ENCODE results near the gene TRMT10A.

TRMT10A gene, protein sequence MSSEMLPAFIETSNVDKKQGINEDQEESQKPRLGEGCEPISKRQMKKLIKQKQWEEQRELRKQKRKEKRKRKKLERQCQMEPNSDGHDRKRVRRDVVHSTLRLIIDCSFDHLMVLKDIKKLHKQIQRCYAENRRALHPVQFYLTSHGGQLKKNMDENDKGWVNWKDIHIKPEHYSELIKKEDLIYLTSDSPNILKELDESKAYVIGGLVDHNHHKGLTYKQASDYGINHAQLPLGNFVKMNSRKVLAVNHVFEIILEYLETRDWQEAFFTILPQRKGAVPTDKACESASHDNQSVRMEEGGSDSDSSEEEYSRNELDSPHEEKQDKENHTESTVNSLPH

DNA sequence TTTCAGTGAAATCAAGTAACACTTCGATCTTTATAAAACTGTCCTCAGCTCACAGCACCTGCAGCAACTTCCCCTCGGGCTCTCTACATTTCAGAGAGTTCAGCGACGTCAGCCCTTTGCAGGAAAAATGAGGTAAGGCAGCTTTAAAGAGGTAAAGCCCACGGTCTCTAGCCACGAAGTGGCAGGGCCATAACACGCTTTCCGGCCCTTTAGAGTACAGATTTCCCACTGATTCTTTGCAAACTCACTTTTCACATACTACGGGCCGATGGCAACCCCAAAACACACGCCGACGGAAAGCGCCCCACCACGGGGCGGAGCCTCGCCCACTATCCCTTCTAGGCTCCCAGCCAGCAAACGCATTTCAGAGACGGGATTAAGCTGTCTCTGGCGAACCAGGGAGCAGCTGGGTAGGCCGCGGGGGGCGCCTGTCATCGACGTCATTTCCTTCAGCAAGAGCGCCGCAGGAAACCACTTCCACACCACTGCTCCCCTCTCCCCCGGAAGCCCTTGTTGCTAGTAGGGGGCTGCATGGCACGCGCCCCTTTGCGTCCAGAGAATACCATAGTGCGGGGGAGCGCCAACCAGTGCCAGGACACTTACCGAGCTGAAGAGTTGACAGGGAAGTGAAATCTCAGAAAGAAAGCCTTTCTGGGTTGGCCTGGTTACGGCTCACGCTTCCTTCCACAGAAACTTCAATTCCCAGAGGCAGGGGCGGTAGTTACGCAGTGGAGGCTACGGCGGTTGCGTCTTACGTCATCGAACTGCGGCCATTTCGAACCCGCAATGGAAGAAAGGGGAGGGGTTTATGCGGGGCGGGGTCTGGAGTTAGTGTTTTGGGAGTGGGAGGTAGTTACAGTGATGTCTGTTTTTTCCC is at the start of gene TRMT10A:
Gene TRMT10A, minus strand, starts transcription at position 730 of the 877 bp plus-strand sequence. CDS start 4,701 bp downstream, outside the sequence.
- H3K9ac ChIP-seq (ENCODE audit: low read depth in 1 of 2, low read length in 2 of 2): peak within 1 kb of the TSS; percentile 88 to 91
- no peaks in the 10 kb centered on the region for H3K36me3 ChIP-seq (ENCODE audit: control insufficient read depth in 1 of 2, insufficient read depth in 2 of 2, low read length in 2 of 2)
- H3K4me3 ChIP-seq (ENCODE audit: low read depth in 1 of 2, low read length in 2 of 2): peak within 1 kb of the TSS; percentile 84 to 91
- no peaks in the 10 kb centered on the region for H3K27me3 ChIP-seq (ENCODE audit: control insufficient read depth in 1 of 2, insufficient read depth in 2 of 2, low read length in 2 of 2)
- H3K27ac ChIP-seq (ENCODE audit: low read depth, low read length): peak within 1 kb of the TSS; percentile 97
- H3K4me1 ChIP-seq (ENCODE audit: control insufficient read depth in 1 of 2, insufficient read depth in 2 of 2, low read length in 2 of 2): peaks cover 0 to 4% of the 10 kb centered on the region in 2 donors
- no peaks in the 10 kb centered on the region for H3K9me3 ChIP-seq (ENCODE audit: control insufficient read depth in 1 of 2, low read length in 2 of 2)

DNA sequence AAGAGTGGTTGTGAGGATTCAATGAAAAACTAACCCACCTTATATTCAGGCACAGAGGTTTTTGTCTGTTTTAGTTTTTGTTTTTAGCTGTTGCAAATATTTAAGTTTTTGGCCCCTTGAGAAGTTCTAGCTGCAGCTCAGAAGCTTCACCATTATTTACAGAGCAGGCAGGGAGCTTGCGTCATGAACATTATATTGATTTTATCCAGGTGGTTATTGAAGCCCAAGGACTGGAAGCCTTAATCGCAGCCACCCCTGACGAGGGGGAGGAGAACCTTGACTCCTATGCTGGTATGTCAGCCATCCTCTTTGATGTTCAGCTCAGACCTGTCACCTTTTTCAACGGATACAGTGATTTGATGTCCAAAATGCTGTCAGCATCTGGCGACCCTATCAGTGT is 48.9 kb upstream of the TRMT10A start:
- H3K9ac ChIP-seq (ENCODE audit: low read depth in 1 of 2, low read length in 2 of 2): no peak overlapping the region
- peaks cover 0 to 8% of the 10 kb centered on the region in 2 donors for H3K4me1 ChIP-seq (ENCODE audit: control insufficient read depth in 1 of 2, insufficient read depth in 2 of 2, low read length in 2 of 2)
- H3K9me3 ChIP-seq (ENCODE audit: control insufficient read depth in 1 of 2, low read length in 2 of 2): no peaks in the 10 kb centered on the region
- H3K27me3 ChIP-seq (ENCODE audit: control insufficient read depth in 1 of 2, insufficient read depth in 2 of 2, low read length in 2 of 2): no peaks in the 10 kb centered on the region
- H3K36me3 ChIP-seq (ENCODE audit: control insufficient read depth in 1 of 2, insufficient read depth in 2 of 2, low read length in 2 of 2): peaks cover 25 to 52% of the 10 kb centered on the region in 2 donors
- no peak overlapping the region for H3K27ac ChIP-seq (ENCODE audit: low read depth, low read length)
- no peak overlapping the region for H3K4me3 ChIP-seq (ENCODE audit: low read depth in 1 of 2, low read length in 2 of 2)

DNA sequence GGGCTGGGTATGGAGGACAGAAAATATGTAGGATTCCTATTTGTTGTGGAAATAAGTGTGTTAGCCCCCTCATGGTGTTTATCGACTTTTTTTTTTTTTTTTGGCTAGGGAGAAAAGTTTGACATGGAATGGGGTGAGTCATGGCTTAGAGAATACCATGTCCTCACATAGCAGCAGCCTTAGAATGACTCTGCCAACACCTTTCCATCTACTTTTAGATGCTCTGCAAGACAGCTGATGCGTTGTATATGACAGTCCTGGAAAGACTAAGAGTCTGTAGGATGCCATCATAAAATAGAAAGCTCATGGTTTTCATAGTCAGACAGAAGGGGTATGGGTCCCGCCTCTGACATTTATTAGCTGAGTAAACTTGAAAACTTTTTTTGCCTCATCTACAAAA is 48.4 kb upstream of the TRMT10A start:
- H3K36me3 ChIP-seq (ENCODE audit: control insufficient read depth in 1 of 2, insufficient read depth in 2 of 2, low read length in 2 of 2): peaks cover 25 to 56% of the 10 kb centered on the region in 2 donors
- no peak overlapping the region for H3K27ac ChIP-seq (ENCODE audit: low read depth, low read length)

DNA sequence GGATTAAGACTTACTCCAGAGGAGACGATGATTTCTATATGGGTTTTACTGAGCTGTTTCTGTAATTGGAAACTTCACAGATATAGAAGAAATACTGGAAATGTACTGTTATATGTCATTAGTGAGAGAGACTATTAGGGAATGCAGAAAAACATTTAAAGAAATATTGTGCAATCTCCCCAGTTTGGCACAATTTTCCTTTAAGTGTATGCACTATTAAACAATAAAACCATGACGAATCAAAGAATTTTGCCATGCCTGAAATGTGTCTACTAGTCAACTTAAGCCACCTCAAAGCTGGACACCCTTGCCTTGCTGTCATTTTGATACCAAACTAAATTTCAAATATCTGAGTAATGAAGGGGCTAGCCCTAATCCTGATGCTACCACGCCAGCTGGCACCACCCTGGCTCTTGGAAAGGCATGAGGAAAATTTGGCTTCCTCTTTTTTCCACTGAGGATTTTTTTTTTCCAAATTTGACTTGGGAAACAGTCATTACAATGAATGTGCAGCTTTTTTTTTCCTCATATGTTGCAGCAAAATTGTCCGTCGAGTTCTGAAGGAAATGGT is 46.9 kb upstream of the TRMT10A start:
- Histone ChIP-seq H3K4me3 (ENCODE audit: low read depth in 1 of 2, low read length in 2 of 2) (no peak overlapping the region), H3K9ac (ENCODE audit: low read depth in 1 of 2, low read length in 2 of 2) (no peak overlapping the region), H3K4me1 (ENCODE audit: control insufficient read depth in 1 of 2, insufficient read depth in 2 of 2, low read length in 2 of 2) (peaks cover 0 to 8% of the 10 kb centered on the region in 2 donors), H3K36me3 (ENCODE audit: control insufficient read depth in 1 of 2, insufficient read depth in 2 of 2, low read length in 2 of 2) (peaks cover 25 to 63% of the 10 kb centered on the region in 2 donors), H3K27me3 (ENCODE audit: control insufficient read depth in 1 of 2, insufficient read depth in 2 of 2, low read length in 2 of 2) (no peaks in the 10 kb centered on the region), H3K27ac (ENCODE audit: low read depth, low read length) (no peak overlapping the region), H3K9me3 (ENCODE audit: control insufficient read depth in 1 of 2, low read length in 2 of 2) (no peaks in the 10 kb centered on the region)

More for the DNA sequence above, 48.4 kb upstream of the TRMT10A start:
- Histone ChIP-seq H3K9ac (ENCODE audit: low read depth in 1 of 2, low read length in 2 of 2) (no peak overlapping the region), H3K4me1 (ENCODE audit: control insufficient read depth in 1 of 2, insufficient read depth in 2 of 2, low read length in 2 of 2) (peaks cover 0 to 8% of the 10 kb centered on the region in 2 donors), H3K27me3 (ENCODE audit: control insufficient read depth in 1 of 2, insufficient read depth in 2 of 2, low read length in 2 of 2) (no peaks in the 10 kb centered on the region), H3K4me3 (ENCODE audit: low read depth in 1 of 2, low read length in 2 of 2) (no peak overlapping the region), H3K9me3 (ENCODE audit: control insufficient read depth in 1 of 2, low read length in 2 of 2) (no peaks in the 10 kb centered on the region)

DNA sequence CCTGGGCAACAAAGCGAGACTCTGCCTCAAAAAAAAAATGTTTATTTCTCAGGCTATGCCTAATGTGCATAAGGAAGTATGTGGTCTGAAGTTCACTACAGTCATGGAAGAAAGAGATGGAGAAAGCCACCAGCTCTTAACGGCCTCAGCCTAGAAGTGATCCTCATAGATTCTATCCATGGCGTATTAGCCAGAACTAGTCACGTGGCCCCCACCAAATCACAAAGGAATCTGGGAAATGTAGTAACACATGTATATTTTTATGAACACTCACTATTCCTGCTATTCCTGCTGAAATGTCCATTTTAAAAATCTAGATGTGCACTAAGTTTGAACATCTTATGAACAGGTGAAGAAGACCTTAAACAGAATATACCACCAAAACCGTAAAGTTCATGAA is 44.6 kb upstream of the TRMT10A start:
- Histone ChIP-seq H3K9ac (ENCODE audit: low read depth in 1 of 2, low read length in 2 of 2) (no peak overlapping the region), H3K4me1 (ENCODE audit: control insufficient read depth in 1 of 2, insufficient read depth in 2 of 2, low read length in 2 of 2) (no peaks in the 10 kb centered on the region), H3K9me3 (ENCODE audit: control insufficient read depth in 1 of 2, low read length in 2 of 2) (no peaks in the 10 kb centered on the region), H3K27ac (ENCODE audit: low read depth, low read length) (no peak overlapping the region), H3K4me3 (ENCODE audit: low read depth in 1 of 2, low read length in 2 of 2) (no peak overlapping the region), H3K27me3 (ENCODE audit: control insufficient read depth in 1 of 2, insufficient read depth in 2 of 2, low read length in 2 of 2) (no peaks in the 10 kb centered on the region), H3K36me3 (ENCODE audit: control insufficient read depth in 1 of 2, insufficient read depth in 2 of 2, low read length in 2 of 2) (peaks cover 23 to 61% of the 10 kb centered on the region in 2 donors)

DNA sequence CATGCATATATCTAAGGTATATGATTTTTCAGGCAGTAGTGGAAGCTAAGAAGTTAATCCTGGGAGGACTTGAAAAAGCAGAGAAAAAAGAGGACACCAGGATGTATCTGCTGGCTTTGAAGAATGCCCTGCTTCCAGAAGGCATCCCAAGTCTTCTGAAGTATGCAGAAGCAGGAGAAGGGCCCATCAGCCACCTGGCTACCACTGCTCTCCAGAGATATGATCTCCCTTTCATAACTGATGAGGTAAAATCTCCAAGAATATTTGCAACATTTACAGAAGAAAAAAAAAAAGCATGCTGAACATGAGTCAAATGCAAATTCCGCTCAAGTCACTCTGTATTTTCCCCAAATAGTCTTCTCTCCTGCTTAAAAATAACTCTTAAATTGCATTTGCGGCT is 42.9 kb upstream of the TRMT10A start:
- Histone ChIP-seq H3K9me3 (ENCODE audit: control insufficient read depth in 1 of 2, low read length in 2 of 2) (no peaks in the 10 kb centered on the region), H3K4me1 (ENCODE audit: control insufficient read depth in 1 of 2, insufficient read depth in 2 of 2, low read length in 2 of 2) (no peaks in the 10 kb centered on the region), H3K36me3 (ENCODE audit: control insufficient read depth in 1 of 2, insufficient read depth in 2 of 2, low read length in 2 of 2) (peaks cover 25 to 51% of the 10 kb centered on the region in 2 donors), H3K27me3 (ENCODE audit: control insufficient read depth in 1 of 2, insufficient read depth in 2 of 2, low read length in 2 of 2) (no peaks in the 10 kb centered on the region), H3K27ac (ENCODE audit: low read depth, low read length) (no peak overlapping the region), H3K4me3 (ENCODE audit: low read depth in 1 of 2, low read length in 2 of 2) (no peak overlapping the region), H3K9ac (ENCODE audit: low read depth in 1 of 2, low read length in 2 of 2) (no peak overlapping the region)

DNA sequence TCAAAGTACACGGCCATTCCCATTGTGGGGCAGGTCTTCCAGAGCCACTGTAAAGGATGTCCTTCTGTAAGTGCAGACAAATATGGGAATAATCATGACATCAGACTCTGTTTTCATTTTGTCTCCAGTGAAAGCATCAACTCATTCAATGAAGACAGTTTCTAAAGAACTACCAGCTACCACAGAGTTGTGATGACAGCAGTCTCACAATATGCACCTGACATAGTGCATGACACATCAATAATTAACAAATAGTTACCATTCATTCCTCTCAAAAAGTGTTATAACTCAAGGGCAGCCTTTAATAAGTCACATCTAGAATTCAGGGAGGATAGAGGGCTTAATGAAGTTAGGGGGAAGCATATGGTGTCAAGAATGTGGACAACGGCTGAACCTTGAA is 31.0 kb upstream of the TRMT10A start:
- Histone ChIP-seq H3K27ac (ENCODE audit: low read depth, low read length) (no peak overlapping the region), H3K36me3 (ENCODE audit: control insufficient read depth in 1 of 2, insufficient read depth in 2 of 2, low read length in 2 of 2) (peaks cover 12 to 46% of the 10 kb centered on the region in 2 donors), H3K4me1 (ENCODE audit: control insufficient read depth in 1 of 2, insufficient read depth in 2 of 2, low read length in 2 of 2) (no peaks in the 10 kb centered on the region), H3K9me3 (ENCODE audit: control insufficient read depth in 1 of 2, low read length in 2 of 2) (no peaks in the 10 kb centered on the region), H3K9ac (ENCODE audit: low read depth in 1 of 2, low read length in 2 of 2) (no peak overlapping the region), H3K4me3 (ENCODE audit: low read depth in 1 of 2, low read length in 2 of 2) (no peak overlapping the region), H3K27me3 (ENCODE audit: control insufficient read depth in 1 of 2, insufficient read depth in 2 of 2, low read length in 2 of 2) (no peaks in the 10 kb centered on the region)

DNA sequence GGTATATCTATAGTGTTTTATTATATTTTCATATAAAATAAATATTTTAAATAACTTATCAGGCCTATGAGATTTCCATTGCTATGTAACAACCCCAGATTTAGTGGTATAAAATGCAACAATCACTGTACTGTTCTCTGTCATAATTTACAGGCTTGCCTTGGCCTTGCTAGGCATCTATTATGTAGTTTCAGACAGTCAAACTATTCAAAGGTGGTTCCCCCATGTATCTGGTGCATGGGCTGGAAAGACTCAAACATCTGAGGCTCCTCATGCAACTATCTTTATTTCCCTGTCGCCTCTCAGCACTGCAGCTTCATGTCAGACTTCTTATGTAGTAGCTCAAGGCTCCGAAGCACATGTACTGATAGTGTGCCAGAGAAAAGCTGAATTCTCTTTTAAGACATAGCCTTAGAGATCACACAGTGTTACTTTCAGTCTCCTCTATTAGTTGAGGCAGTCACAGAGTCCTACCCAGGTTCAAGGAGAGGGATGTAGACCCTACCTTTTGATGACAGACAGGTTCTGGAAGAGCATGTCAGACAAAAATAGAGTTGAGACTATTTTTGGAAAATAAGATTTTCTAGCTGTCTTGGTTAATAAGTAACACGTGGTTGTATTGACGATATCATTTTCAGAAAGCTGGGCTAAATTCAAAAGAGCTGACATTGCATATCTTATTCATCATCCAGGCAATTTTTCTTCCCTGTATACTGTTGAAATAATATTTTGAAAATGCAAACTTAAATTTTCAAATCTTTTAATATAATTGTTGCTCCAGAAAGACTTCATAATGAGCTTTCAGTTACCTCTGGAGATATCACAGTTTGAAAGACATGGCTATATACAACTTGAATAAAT is 30.2 kb upstream of the TRMT10A start:
- Histone ChIP-seq H3K4me1 (ENCODE audit: control insufficient read depth in 1 of 2, insufficient read depth in 2 of 2, low read length in 2 of 2) (no peaks in the 10 kb centered on the region), H3K4me3 (ENCODE audit: low read depth in 1 of 2, low read length in 2 of 2) (no peak overlapping the region), H3K9me3 (ENCODE audit: control insufficient read depth in 1 of 2, low read length in 2 of 2) (no peaks in the 10 kb centered on the region), H3K27ac (ENCODE audit: low read depth, low read length) (no peak overlapping the region), H3K9ac (ENCODE audit: low read depth in 1 of 2, low read length in 2 of 2) (no peak overlapping the region), H3K36me3 (ENCODE audit: control insufficient read depth in 1 of 2, insufficient read depth in 2 of 2, low read length in 2 of 2) (peaks cover 12 to 43% of the 10 kb centered on the region in 2 donors), H3K27me3 (ENCODE audit: control insufficient read depth in 1 of 2, insufficient read depth in 2 of 2, low read length in 2 of 2) (no peaks in the 10 kb centered on the region)

DNA sequence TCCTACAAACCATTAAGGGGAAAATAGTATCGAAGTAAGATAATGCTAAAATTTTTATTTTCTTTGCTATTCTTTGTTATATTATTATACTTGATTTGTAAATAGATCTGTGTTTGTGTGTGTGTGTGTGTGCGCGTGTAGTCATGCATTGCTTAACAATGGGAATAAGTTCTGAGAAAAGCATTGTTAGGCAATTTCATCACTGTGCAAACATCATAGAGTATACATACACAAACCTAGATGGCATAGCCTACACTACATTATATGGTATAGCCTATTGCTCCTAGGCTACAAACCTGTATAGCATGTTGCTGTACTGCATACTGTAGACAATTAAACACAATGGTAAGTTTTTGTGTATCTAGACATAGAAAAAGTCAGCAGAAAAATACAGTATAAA is 27.9 kb upstream of the TRMT10A start:
- no peak overlapping the region for H3K4me3 ChIP-seq (ENCODE audit: low read depth in 1 of 2, low read length in 2 of 2)
- H3K36me3 ChIP-seq (ENCODE audit: control insufficient read depth in 1 of 2, insufficient read depth in 2 of 2, low read length in 2 of 2): peaks cover 12 to 34% of the 10 kb centered on the region in 2 donors
- peaks cover 0 to 15% of the 10 kb centered on the region in 2 donors for H3K4me1 ChIP-seq (ENCODE audit: control insufficient read depth in 1 of 2, insufficient read depth in 2 of 2, low read length in 2 of 2)
- H3K9ac ChIP-seq (ENCODE audit: low read depth in 1 of 2, low read length in 2 of 2): no peak overlapping the region
- H3K9me3 ChIP-seq (ENCODE audit: control insufficient read depth in 1 of 2, low read length in 2 of 2): no peaks in the 10 kb centered on the region
- no peaks in the 10 kb centered on the region for H3K27me3 ChIP-seq (ENCODE audit: control insufficient read depth in 1 of 2, insufficient read depth in 2 of 2, low read length in 2 of 2)
- H3K27ac ChIP-seq (ENCODE audit: low read depth, low read length): no peak overlapping the region

All from duodenal mucosa (tissue), 2 donors.